Measurements from ENCODE around the gene SULT6B1. TPM values are rescaled to one million over a fixed set of nuclear protein-coding genes. Genes with fewer than 3 reads are reported as not detected.

The SULT6B1 gene
- polyA plus RNA-seq, 3 donors, result not detected

GRCh38 chr2:37192551-37192950, 4.1 kb upstream of the SULT6B1 start:
- no peak for TF ChIP-seq CTCF (IDR thresholded peaks at IDR 0.05)
- H4K20me1 ChIP-seq (ENCODE audit: insufficient read depth, low read length), result no peaks in the 10 kb centered on the region
- H3K36me3 Mint-ChIP-seq, result no peaks in the 10 kb centered on the region
- peaks cover 21 to 41% of the 10 kb centered on the region in 2 donors for H3K4me1 ChIP-seq (ENCODE audit: control insufficient read depth in 1 of 2, insufficient read depth in 2 of 2, low read length in 2 of 2)
- intact Hi-C loops (cut with micrococcal nuclease), result no loop called here
- no peak for DNase-seq
- H3K27me3 Mint-ChIP-seq (ENCODE audit: low read depth in 3 of 3), result peaks cover 0 to 2% (median 0%) of the 10 kb centered on the region in 3 donors
- no CpG with 5 or more reads among the region's 1 CpG for WGBS (ENCODE audit: insufficient coverage)
- peaks cover 31% of the 10 kb centered on the region for H3K4me1 Mint-ChIP-seq
- no peak overlapping the region for H3K9ac ChIP-seq (ENCODE audit: insufficient read depth, low read length, poor library complexity, severe bottlenecking)
- no peak overlapping the region for H3K27ac ChIP-seq (ENCODE audit: low read depth in 1 of 2, low read length in 2 of 2)
- H3K4me3 Mint-ChIP-seq, result no peak overlapping the region
- H3K4me2 ChIP-seq (replicated peaks; ENCODE audit: extremely low read depth, low read length, poor library complexity, severe bottlenecking), result no peak overlapping the region
- peaks cover 13% of the 10 kb centered on the region for H3K79me2 ChIP-seq (ENCODE audit: insufficient read depth, low read length)
- no peak overlapping the region for H2AFZ ChIP-seq (ENCODE audit: insufficient read depth, low read depth, low read length, poor library complexity, severe bottlenecking)
- no peaks in the 10 kb centered on the region for H3K27me3 ChIP-seq (ENCODE audit: control insufficient read depth in 2 of 2, insufficient read depth in 2 of 2, low read length in 2 of 2)
- no peak overlapping the region for H3K4me3 ChIP-seq (replicated peaks in 1 of 3; ENCODE audit: low read depth in 2 of 3, low read length in 3 of 3)
- H3K36me3 ChIP-seq (replicated peaks in 1 of 2; ENCODE audit: control insufficient read depth in 1 of 2, insufficient read depth in 2 of 2, low read length in 2 of 2), result no peaks in the 10 kb centered on the region
- H3K9me3 Mint-ChIP-seq, result peaks cover 0 to 5% (median 0%) of the 10 kb centered on the region in 7 donors
- no peak overlapping the region for H3K27ac Mint-ChIP-seq
- H3K9me3 ChIP-seq (replicated peaks in 1 of 2; ENCODE audit: control insufficient read depth in 1 of 2, insufficient read depth in 1 of 2, low read length in 2 of 2), result no peaks in the 10 kb centered on the region

GRCh38 chr2:37191747-37192146, 3.3 kb upstream of the SULT6B1 start:
- Histone ChIP-seq H3K9ac (ENCODE audit: insufficient read depth, low read length, poor library complexity, severe bottlenecking) (no peak overlapping the region), H3K36me3 (replicated peaks in 1 of 2; ENCODE audit: control insufficient read depth in 1 of 2, insufficient read depth in 2 of 2, low read length in 2 of 2) (no peaks in the 10 kb centered on the region), H3K4me1 (ENCODE audit: control insufficient read depth in 1 of 2, insufficient read depth in 2 of 2, low read length in 2 of 2) (peaks cover 14 to 33% of the 10 kb centered on the region in 2 donors), H3K4me3 (replicated peaks in 1 of 3; ENCODE audit: low read depth in 2 of 3, low read length in 3 of 3) (no peak overlapping the region), H3K9me3 (replicated peaks in 1 of 2; ENCODE audit: control insufficient read depth in 1 of 2, insufficient read depth in 1 of 2, low read length in 2 of 2) (no peaks in the 10 kb centered on the region), H3K4me2 (replicated peaks; ENCODE audit: extremely low read depth, low read length, poor library complexity, severe bottlenecking) (no peak overlapping the region), H3K79me2 (ENCODE audit: insufficient read depth, low read length) (peaks cover 5% of the 10 kb centered on the region), H4K20me1 (ENCODE audit: insufficient read depth, low read length) (no peaks in the 10 kb centered on the region), H3K27ac (ENCODE audit: low read depth in 1 of 2, low read length in 2 of 2) (no peak overlapping the region), H2AFZ (ENCODE audit: insufficient read depth, low read depth, low read length, poor library complexity, severe bottlenecking) (no peak overlapping the region), H3K27me3 (ENCODE audit: control insufficient read depth in 2 of 2, insufficient read depth in 2 of 2, low read length in 2 of 2) (no peaks in the 10 kb centered on the region)
- DNase-seq, result no peak
- Mint-ChIP-seq H3K27me3 (ENCODE audit: low read depth in 3 of 3) (peaks cover 0 to 2% (median 0%) of the 10 kb centered on the region in 3 donors), H3K9me3 (peaks cover 0 to 5% (median 0%) of the 10 kb centered on the region in 7 donors), H3K4me1 (peaks cover 25% of the 10 kb centered on the region), H3K36me3 (no peaks in the 10 kb centered on the region), H3K4me3 (no peak overlapping the region), H3K27ac (peak overlapping the region in 1 of 7 donors; percentile 35)
- TF ChIP-seq CTCF (IDR thresholded peaks at IDR 0.05), result no peak
- intact Hi-C loops (cut with micrococcal nuclease), result no loop called here
- WGBS (ENCODE audit: insufficient coverage), result 90% methylated on average over 3 of the region's 6 CpGs

All from CD14-positive monocyte (primary cell).